Thoracic aorta (tissue), 2 donors: Measurements from ENCODE around the gene DPF3. TPM values are rescaled to one million over a fixed set of nuclear protein-coding genes. Genes with fewer than 3 reads are reported as not detected.

ENCODE experiments used
- ATAC-seq: fragments of 150-250 bp; one replicate; pipeline ENCODE4 v1.8.0; 2017; ENCODE audit warnings: low read depth; ENCODE audit not compliant: insufficient number of reproducible peaks, low FRiP score
- DNase-seq: peaks from one replicate; pipeline ENCODE4 v3.0.0-alpha.2; 2020; ENCODE audit warnings: low spot score
- H3K27ac ChIP-seq, 2 donors: fragments of 200-600 bp; sonication (generic); 1 replicate in 1 of 2; 2 replicates in 1 of 2; pipeline ENCODE4 v1.5.1; 2016; ENCODE audit warnings: mild to moderate bottlenecking in 2 of 2, moderate library complexity in 2 of 2
- H3K27me3 ChIP-seq: fragments of 200-600 bp; sonication (generic); replicated peaks from 2 replicates; pipeline ENCODE4 v1.6.0; 2016; ENCODE audit warnings: mild to moderate bottlenecking; ENCODE audit not compliant: insufficient read depth
- H3K36me3 ChIP-seq: fragments of 200-600 bp; sonication (generic); one replicate; pipeline ENCODE4 v1.5.1; 2016
- H3K4me1 ChIP-seq, 2 donors: fragments of 200-600 bp; sonication (generic); 1 replicate in 1 of 2; 2 replicates in 1 of 2; pipeline versions ENCODE4 v1.5.1 to v1.6.0; 2016; ENCODE audit warnings: low read depth in 2 of 2, mild to moderate bottlenecking in 1 of 2; ENCODE audit not compliant: control insufficient read depth in 1 of 2
- H3K4me3 ChIP-seq: fragments of 200-600 bp; sonication (generic); 2 replicates; pipeline ENCODE4 v1.5.1; 2016; ENCODE audit warnings: mild to moderate bottlenecking
- H3K9me3 ChIP-seq: fragments of 200-600 bp; sonication (generic); 2 replicates; pipeline ENCODE4 v1.5.1; 2016
- total RNA-seq, 2 donors: library from RNA; depleted of rRNA; stranded (reverse); fragments of >200 nt; gene quantifications; one replicate each; pipeline versions ENCODE4 v1.1.0 to v1.2.3, GENCODE V29; 2016
- TF ChIP-seq, protein P1 (sequence below): fragments of 200-600 bp; sonication (generic); IDR thresholded peaks from one replicate; pipeline ENCODE4 v1.5.1; 2019; ENCODE audit warnings: antibody characterized with exemption

The DPF3 gene
- total RNA-seq, 2 donors from 2014 or later: 2.2 to 8.9 TPM

DNA sequence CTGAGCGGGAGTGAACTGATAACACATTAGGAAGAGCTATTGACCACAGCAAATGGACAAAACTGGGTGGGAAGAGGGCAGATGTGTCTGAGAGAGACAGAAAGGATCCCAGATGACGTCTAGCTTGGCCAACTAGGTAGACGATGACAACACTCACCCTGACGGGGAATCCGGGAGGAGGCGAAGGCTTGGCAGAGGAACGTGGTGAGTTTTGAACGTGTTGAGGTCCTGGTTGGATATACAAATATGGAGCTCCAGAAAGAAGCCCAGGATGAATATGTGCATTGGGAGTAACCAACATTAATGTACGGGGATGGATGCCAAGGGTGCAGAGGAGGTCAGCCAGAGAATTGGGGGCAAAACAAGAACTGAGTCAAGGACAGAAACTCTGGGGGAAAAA lies 60.7 kb downstream of the DPF3 start:
- no peak overlapping the region for H3K27ac ChIP-seq
- no peak overlapping the region for H3K4me3 ChIP-seq
- DNase-seq: no peak
- peaks cover 0 to 17% of the 10 kb centered on the region in 2 donors for H3K4me1 ChIP-seq
- no peaks in the 10 kb centered on the region for H3K27me3 ChIP-seq
- no peak for ATAC-seq
- H3K9me3 ChIP-seq: no peaks in the 10 kb centered on the region
- TF ChIP-seq, protein P1, sequence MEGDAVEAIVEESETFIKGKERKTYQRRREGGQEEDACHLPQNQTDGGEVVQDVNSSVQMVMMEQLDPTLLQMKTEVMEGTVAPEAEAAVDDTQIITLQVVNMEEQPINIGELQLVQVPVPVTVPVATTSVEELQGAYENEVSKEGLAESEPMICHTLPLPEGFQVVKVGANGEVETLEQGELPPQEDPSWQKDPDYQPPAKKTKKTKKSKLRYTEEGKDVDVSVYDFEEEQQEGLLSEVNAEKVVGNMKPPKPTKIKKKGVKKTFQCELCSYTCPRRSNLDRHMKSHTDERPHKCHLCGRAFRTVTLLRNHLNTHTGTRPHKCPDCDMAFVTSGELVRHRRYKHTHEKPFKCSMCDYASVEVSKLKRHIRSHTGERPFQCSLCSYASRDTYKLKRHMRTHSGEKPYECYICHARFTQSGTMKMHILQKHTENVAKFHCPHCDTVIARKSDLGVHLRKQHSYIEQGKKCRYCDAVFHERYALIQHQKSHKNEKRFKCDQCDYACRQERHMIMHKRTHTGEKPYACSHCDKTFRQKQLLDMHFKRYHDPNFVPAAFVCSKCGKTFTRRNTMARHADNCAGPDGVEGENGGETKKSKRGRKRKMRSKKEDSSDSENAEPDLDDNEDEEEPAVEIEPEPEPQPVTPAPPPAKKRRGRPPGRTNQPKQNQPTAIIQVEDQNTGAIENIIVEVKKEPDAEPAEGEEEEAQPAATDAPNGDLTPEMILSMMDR: no peak
- H3K36me3 ChIP-seq: no peaks in the 10 kb centered on the region

DNA sequence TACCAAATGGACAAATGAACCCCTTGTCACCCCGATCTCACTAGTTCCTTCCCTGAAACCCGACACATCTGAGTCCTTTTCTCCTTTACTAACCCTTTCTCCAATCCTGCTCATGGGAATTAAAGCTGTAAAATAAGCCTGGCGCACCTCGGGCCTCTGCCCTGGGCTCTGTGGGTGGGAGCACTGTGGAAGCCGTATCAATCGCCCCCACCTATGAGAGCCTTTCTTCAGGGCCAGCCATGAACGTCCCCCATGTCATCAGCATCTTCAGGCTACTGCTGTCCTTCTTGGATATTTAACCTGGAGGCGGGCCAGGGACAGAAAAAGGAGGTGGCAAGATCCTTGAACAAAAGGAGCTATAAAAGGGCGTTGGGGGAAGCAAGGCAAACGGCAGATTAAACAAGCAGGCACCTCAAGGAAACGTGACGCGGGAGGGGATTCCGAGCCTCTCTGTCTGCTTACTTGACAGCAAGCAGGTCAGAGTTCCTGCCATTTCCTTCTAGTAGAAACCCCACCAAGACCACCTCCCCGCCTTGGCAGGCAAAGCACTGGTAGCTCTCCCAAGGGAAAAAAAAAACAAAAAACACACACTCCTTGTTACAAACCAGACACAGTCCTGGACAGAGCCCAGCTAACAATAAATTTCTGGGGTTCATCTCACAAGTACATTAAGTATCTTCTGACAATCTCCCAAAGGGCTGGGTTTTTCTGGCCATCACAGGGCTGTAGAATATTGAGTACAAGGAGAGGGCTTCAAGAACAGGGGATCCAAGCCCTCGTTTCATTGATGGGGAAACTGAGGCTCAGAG lies 62.9 kb downstream of the DPF3 start:
- no peak overlapping the region for H3K4me3 ChIP-seq
- H3K36me3 ChIP-seq: no peaks in the 10 kb centered on the region
- TF ChIP-seq, protein P1: no peak
- DNase-seq: no peak
- no peak overlapping the region for H3K27ac ChIP-seq
- ATAC-seq: no peak
- H3K9me3 ChIP-seq: no peaks in the 10 kb centered on the region
- peaks cover 0 to 17% of the 10 kb centered on the region in 2 donors for H3K4me1 ChIP-seq
- no peaks in the 10 kb centered on the region for H3K27me3 ChIP-seq

DNA sequence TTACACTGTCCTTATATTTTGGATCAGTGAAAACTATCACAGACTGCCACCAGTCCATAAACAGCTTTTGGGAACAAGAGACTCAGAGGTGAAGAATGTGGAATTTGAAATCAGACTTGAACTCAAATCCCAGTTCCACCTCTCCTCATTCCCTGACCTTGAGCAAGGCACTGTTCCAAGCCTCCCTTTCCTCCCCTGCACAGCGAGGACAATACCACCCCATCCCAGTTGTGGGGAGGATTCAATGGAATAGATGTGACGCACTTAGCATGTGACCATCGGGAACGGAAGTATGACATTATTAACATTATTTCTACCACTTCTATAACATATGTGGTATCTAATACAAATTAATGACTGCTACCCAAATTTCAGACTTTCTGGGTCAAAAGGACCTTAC lies 63.5 kb downstream of the DPF3 start:
- Histone ChIP-seq H3K4me3 (no peak overlapping the region), H3K4me1 (peaks cover 0 to 17% of the 10 kb centered on the region in 2 donors), H3K36me3 (no peaks in the 10 kb centered on the region), H3K27me3 (no peaks in the 10 kb centered on the region), H3K9me3 (no peaks in the 10 kb centered on the region), H3K27ac (no peak overlapping the region)
- DNase-seq: no peak
- no peak for ATAC-seq
- TF ChIP-seq, protein P1: no peak

DNA sequence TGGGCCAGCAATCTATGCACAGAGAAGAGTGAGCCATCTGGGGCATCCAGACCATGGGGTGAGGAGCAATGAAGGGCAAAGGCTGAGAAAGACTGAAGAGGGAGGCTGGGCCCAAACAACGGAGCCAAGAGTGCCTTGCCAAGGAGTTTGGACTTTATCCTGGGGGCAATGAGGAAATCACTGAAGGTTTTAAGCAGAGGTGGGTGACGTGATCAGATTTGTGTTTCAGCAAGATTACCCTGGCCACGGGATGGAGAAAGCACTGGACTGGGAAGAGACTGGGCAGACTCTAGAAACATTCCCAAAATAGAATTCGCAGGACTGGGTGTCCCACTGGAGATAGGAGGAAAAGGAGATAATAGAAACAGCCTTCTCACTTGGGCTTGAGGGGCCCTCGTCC lies 65.3 kb downstream of the DPF3 start:
- H3K27me3 ChIP-seq: no peaks in the 10 kb centered on the region
- no peaks in the 10 kb centered on the region for H3K9me3 ChIP-seq
- H3K4me1 ChIP-seq: peaks cover 0 to 17% of the 10 kb centered on the region in 2 donors
- H3K27ac ChIP-seq: no peak overlapping the region
- no peaks in the 10 kb centered on the region for H3K36me3 ChIP-seq
- no peak for DNase-seq
- TF ChIP-seq, protein P1: no peak
- H3K4me3 ChIP-seq: no peak overlapping the region
- ATAC-seq: no peak

DNA sequence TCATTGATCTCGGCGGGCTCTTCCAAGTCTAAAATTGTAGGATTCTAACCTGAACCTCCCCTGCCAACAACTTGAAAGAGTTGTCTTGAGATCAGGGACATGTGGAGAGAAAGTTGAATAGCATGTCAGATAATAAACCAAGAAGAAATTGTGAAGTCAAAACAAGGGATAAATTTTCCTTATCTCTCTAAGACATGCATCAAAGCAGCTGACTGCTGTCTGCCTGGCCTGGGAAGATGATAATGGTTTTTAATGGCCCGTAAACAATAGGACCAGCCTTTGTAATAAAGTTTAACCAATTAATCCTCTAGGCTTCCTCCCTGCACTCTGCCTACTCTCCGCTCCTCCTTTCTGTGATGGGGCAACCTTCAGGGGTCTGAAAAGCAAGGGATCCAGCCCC lies 67.9 kb downstream of the DPF3 start:
- no peak overlapping the region for H3K4me3 ChIP-seq
- no peaks in the 10 kb centered on the region for H3K27me3 ChIP-seq
- no peaks in the 10 kb centered on the region for H3K9me3 ChIP-seq
- no peak for DNase-seq
- TF ChIP-seq, protein P1: no peak
- no peak for ATAC-seq
- H3K4me1 ChIP-seq: peaks cover 0 to 8% of the 10 kb centered on the region in 2 donors
- no peaks in the 10 kb centered on the region for H3K36me3 ChIP-seq
- no peak overlapping the region for H3K27ac ChIP-seq
